Stimulated activated CD4-positive, alpha-beta T cell treated with anti-CD3 and anti-CD28 coated beads, TNF-alpha, amount 100 ng/mL, for 24 hours (primary cell): ENCODE measurements around the gene HABP2.

Source experiments
- DNase-seq, 3 experiments: peaks; one replicate each; pipeline ENCODE4 v3.0.0-alpha.2; 2020; ENCODE audit warnings: low read depth in 3 of 3

HABP2 gene

GRCh38 chr10:113631684-113632367, 79.0 kb downstream of the HABP2 start:
- DNase-seq, result no peak
